Panc1 (cell line): ENCODE measurements around the gene ARHGAP6. TPM values are rescaled to one million over a fixed set of nuclear protein-coding genes. Genes with fewer than 3 reads are reported as not detected.

Source experiments
- ATAC-seq: fragments of 200-7000 bp; cut with Tn5 transposase; 2 replicates; pipeline ENCODE4 v1.9.1; 2020; ENCODE audit warnings: mild to moderate bottlenecking, moderate library complexity
- BruUV-seq: library from RNA; stranded (reverse); fragments of 400-500 nt; replicated peaks from 2 replicates; lab custom pipeline; 2021; lab: Mats Ljungman, UMichigan
- CTCF ChIA-PET: fragments of 300-600 bp; sonication (Branson Sonifier 250); formaldehyde crosslinking; loops from one replicate; lab custom pipeline; 2022; ENCODE audit warnings: antibody characterized with exemption; lab: Charles Lee
- POLR2A ChIA-PET: fragments of 300-600 bp; sonication (Branson Sonifier 250); formaldehyde crosslinking; loops from one replicate; lab custom pipeline; 2022; ENCODE audit warnings: antibody characterized with exemption; lab: Charles Lee
- DNase-seq: peaks from one replicate; pipeline ENCODE4 v3.0.0-alpha.2; 2010; ENCODE audit warnings: low read depth, low spot score
- H3K27ac ChIP-seq: 2 replicates; pipeline ENCODE4 v1.5.1; 2011; ENCODE audit warnings: mild to moderate bottlenecking, low read length, inconsistent platforms
- H3K27me3 ChIP-seq: fragments of 200-500 bp; sonication (Bioruptor generic); 2 replicates; pipeline ENCODE4 v1.6.0; 2014; ENCODE audit warnings: low read length, inconsistent platforms; ENCODE audit not compliant: control insufficient read depth, insufficient read depth
- H3K36me3 ChIP-seq: fragments of 200-500 bp; sonication (Bioruptor generic); 2 replicates; pipeline ENCODE4 v1.5.1; 2014; ENCODE audit warnings: inconsistent platforms, mild to moderate bottlenecking, low read length, moderate library complexity; ENCODE audit not compliant: control insufficient read depth, insufficient read depth
- H3K4me1 ChIP-seq: 2 replicates; pipeline ENCODE4 v1.5.1; 2011; ENCODE audit warnings: inconsistent platforms, mild to moderate bottlenecking, low read length, moderate library complexity; ENCODE audit not compliant: control insufficient read depth, insufficient read depth
- H3K4me3 ChIP-seq, 2 experiments: 2 replicates each; pipeline ENCODE4 v1.5.1; 2011 to 2012; ENCODE audit warnings: low read depth in 2 of 2, low read length in 2 of 2, mild to moderate bottlenecking in 2 of 2, inconsistent platforms in 1 of 2, moderate library complexity in 1 of 2
- H3K9me3 ChIP-seq: fragments of 200-500 bp; sonication (Bioruptor generic); 2 replicates; pipeline ENCODE4 v1.5.1; 2014; ENCODE audit warnings: low read depth, mild to moderate bottlenecking, inconsistent platforms, low read length, moderate library complexity; ENCODE audit not compliant: control insufficient read depth, insufficient read depth
- POLR2AphosphoS5 ChIP-seq: IDR thresholded peaks from 2 replicates; pipeline ENCODE4 v1.6.1; 2012; ENCODE audit warnings: mild to moderate bottlenecking, low read depth, low read length, moderate library complexity
- REST ChIP-seq, 2 experiments: IDR thresholded peaks; 2 replicates each; pipeline ENCODE4 v1.6.1; 2011 to 2012; ENCODE audit warnings: low read depth in 2 of 2, control low read depth in 1 of 2, low read length in 1 of 2, mild to moderate bottlenecking in 1 of 2, moderate library complexity in 1 of 2; ENCODE audit not compliant: insufficient read depth in 1 of 2
- SIN3A ChIP-seq: IDR thresholded peaks from 2 replicates; pipeline ENCODE4 v1.6.1; 2012; ENCODE audit warnings: low read depth, mild to moderate bottlenecking, low read length, moderate library complexity, borderline replicate concordance; ENCODE audit not compliant: insufficient read depth
- TCF7L2 ChIP-seq: IDR thresholded peaks from 2 replicates; pipeline ENCODE4 v1.6.1; 2011; ENCODE audit warnings: mild to moderate bottlenecking, low read depth, low read length, inconsistent platforms
- in situ Hi-C: cut with HindIII; loops from 2 replicates; pipeline ENCODE4 v1.10.0; 2016; ENCODE audit warnings: low sequenced_read_pairs, low pct_unique_long_range_greater_than_20kb
- intact Hi-C: fragments of 100-400 bp; cut with micrococcal nuclease; formaldehyde crosslinking; loops from one replicate; pipeline ENCODE4 v1.10.0; 2022; ENCODE audit not compliant: unreplicated experiment
- total RNA-seq: library from RNA; stranded (reverse); gene quantifications from one replicate; pipeline ENCODE4 v1.2.1, GENCODE V29; 2021; ENCODE audit not compliant: unreplicated experiment
- TF ChIP-seq, protein P1 (sequence below): fragments of 450-650 bp; IDR thresholded peaks from 2 replicates; pipeline ENCODE4 v1.5.1; 2017; ENCODE audit warnings: mild to moderate bottlenecking

Gene ARHGAP6
- total RNA-seq, 1 experiment from 2014 or later: 0.13 TPM

- Histone ChIP-seq H3K9me3 (no peaks in the 10 kb centered on the region), H3K27ac (no peak overlapping the region), H3K36me3 (no peaks in the 10 kb centered on the region), H3K4me3 (no peak overlapping the region), H3K4me1 (no peaks in the 10 kb centered on the region), H3K27me3 (no peaks in the 10 kb centered on the region)
- TF ChIP-seq, protein P1, sequence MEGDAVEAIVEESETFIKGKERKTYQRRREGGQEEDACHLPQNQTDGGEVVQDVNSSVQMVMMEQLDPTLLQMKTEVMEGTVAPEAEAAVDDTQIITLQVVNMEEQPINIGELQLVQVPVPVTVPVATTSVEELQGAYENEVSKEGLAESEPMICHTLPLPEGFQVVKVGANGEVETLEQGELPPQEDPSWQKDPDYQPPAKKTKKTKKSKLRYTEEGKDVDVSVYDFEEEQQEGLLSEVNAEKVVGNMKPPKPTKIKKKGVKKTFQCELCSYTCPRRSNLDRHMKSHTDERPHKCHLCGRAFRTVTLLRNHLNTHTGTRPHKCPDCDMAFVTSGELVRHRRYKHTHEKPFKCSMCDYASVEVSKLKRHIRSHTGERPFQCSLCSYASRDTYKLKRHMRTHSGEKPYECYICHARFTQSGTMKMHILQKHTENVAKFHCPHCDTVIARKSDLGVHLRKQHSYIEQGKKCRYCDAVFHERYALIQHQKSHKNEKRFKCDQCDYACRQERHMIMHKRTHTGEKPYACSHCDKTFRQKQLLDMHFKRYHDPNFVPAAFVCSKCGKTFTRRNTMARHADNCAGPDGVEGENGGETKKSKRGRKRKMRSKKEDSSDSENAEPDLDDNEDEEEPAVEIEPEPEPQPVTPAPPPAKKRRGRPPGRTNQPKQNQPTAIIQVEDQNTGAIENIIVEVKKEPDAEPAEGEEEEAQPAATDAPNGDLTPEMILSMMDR: no peak
- TF ChIP-seq SIN3A (no peak), REST (IDR thresholded peaks at IDR 0.05; ENCODE audit: insufficient read depth in 1 of 2, low read depth in 2 of 2, low read length in 1 of 2) (no peak), POLR2AphosphoS5 (no peak), TCF7L2 (no peak)
- no peak for DNase-seq
- in situ Hi-C loops (no loop called here), intact Hi-C loops (no loop called here)
- BruUV-seq: no TSS peak
- CTCF ChIA-PET: no interaction called here
- no peak for ATAC-seq
- POLR2A ChIA-PET: no interaction called here
These were observed 451.2 kb downstream of the ARHGAP6 start for GRCh38 chrX:11214346-11215190.

DNA sequence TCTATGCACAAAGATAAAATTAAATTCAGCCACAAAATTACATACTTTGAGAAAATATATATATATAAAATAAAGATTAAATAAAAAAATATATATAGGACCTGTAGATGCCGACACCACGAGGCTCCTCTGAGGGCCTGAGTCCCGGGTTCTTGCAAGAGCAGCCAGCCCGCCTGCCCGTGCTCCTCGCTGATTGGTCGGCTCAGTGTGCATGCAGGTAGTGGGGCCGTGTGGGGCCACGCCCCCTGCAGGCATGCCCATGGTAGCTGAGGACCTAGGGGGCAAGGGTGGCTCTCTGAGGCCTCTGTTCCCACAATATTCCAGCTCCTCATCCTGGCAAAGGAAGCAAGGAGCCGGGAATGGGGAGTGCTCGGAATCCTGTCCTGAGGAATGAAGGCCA, 453.0 kb downstream of the ARHGAP6 start:
- Histone ChIP-seq H3K4me1 (no peaks in the 10 kb centered on the region), H3K27me3 (no peaks in the 10 kb centered on the region), H3K36me3 (no peaks in the 10 kb centered on the region), H3K4me3 (no peak overlapping the region), H3K9me3 (no peaks in the 10 kb centered on the region), H3K27ac (no peak overlapping the region)
- no TSS peak for BruUV-seq
- ATAC-seq: no peak
- TF ChIP-seq REST (IDR thresholded peaks at IDR 0.05; ENCODE audit: insufficient read depth in 1 of 2, low read depth in 2 of 2, low read length in 1 of 2): no peak
- no peak for TF ChIP-seq POLR2AphosphoS5
- no peak for TF ChIP-seq SIN3A
- TF ChIP-seq, protein P1: no peak
- TF ChIP-seq TCF7L2: no peak
- DNase-seq: no peak
- ChIA-PET CTCF (no interaction called here), POLR2A (no interaction called here)
- in situ Hi-C loops: no loop called here
- intact Hi-C loops: no loop called here
